CD4-positive, CD25-positive, alpha-beta regulatory T cell (primary cell): ENCODE results near the gene PTGES2. TPM values are rescaled to one million over a fixed set of nuclear protein-coding genes. Genes with fewer than 3 reads are reported as not detected.

Experiments
- ATAC-seq, 2 donors: fragments of 150-1000 bp; cut with Tn5 transposase; one replicate each; pipeline ENCODE4 v1.10.0; 2021; ENCODE audit warnings: low read depth in 2 of 2, moderate number of reproducible peaks in 2 of 2, moderate library complexity in 1 of 2
- DNase-seq, 3 donors: peaks; one replicate each; pipeline versions ENCODE4 v3.0.0 to v3.0.0-alpha.2; 2012 to 2022; ENCODE audit warnings: mixed read lengths in 1 of 3
- H3K27ac ChIP-seq: one replicate; pipeline ENCODE4 v1.7.0; 2013; ENCODE audit warnings: mild to moderate bottlenecking, low read length; ENCODE audit not compliant: insufficient read depth, poor library complexity, severe bottlenecking
- H3K27me3 ChIP-seq: one replicate; pipeline ENCODE4 v1.7.0; 2013; ENCODE audit warnings: low read length; ENCODE audit not compliant: control insufficient read depth, insufficient read depth
- H3K36me3 ChIP-seq: one replicate; pipeline ENCODE4 v1.7.0; 2013; ENCODE audit warnings: mild to moderate bottlenecking, low read length, moderate library complexity; ENCODE audit not compliant: control insufficient read depth, insufficient read depth
- H3K4me1 ChIP-seq: 2 replicates; pipeline ENCODE4 v1.7.0; 2013; ENCODE audit warnings: mild to moderate bottlenecking, low read length; ENCODE audit not compliant: insufficient read depth, control insufficient read depth, poor library complexity, severe bottlenecking
- H3K4me3 ChIP-seq: one replicate; pipeline ENCODE4 v1.7.0; 2013; ENCODE audit warnings: low read depth, mild to moderate bottlenecking, low read length, moderate library complexity
- H3K9me3 ChIP-seq, 2 experiments: 1 replicate in 1 of 2; 2 replicates in 1 of 2; pipeline ENCODE4 v1.7.0; 2013; ENCODE audit warnings: low read length in 2 of 2, mild to moderate bottlenecking in 1 of 2, moderate library complexity in 1 of 2; ENCODE audit not compliant: control insufficient read depth in 2 of 2
- H3K27ac Mint-ChIP-seq, 3 donors: one replicate each; pipeline ENCODE4 v1.8.0; 2020 to 2022; ENCODE audit warnings: mild to moderate bottlenecking in 3 of 3, mixed read lengths in 3 of 3, moderate library complexity in 2 of 3
- H3K27me3 Mint-ChIP-seq: one replicate; pipeline ENCODE4 v1.8.0; 2022; ENCODE audit warnings: mild to moderate bottlenecking, mixed read lengths
- H3K36me3 Mint-ChIP-seq: one replicate; pipeline ENCODE4 v1.8.0; 2020; ENCODE audit warnings: mixed read lengths
- H3K4me1 Mint-ChIP-seq, 4 donors: one replicate each; pipeline ENCODE4 v1.8.0; 2020 to 2022; ENCODE audit warnings: mixed read lengths in 4 of 4, mild to moderate bottlenecking in 1 of 4
- H3K4me3 Mint-ChIP-seq, 4 donors: one replicate each; pipeline ENCODE4 v1.8.0; 2020 to 2022; ENCODE audit warnings: mild to moderate bottlenecking in 4 of 4, mixed read lengths in 4 of 4, moderate library complexity in 3 of 4
- H3K9me3 Mint-ChIP-seq, 7 donors: one replicate each; pipeline ENCODE4 v1.8.0; 2020 to 2022; ENCODE audit warnings: mixed read lengths in 7 of 7, mild to moderate bottlenecking in 3 of 7, moderate library complexity in 2 of 7
- polyA plus RNA-seq, 4 donors: library from polyadenylated mRNA; unstranded; fragments of 300-500 nt; fragmentation: Illumina TruSeq; gene quantifications; one replicate each; pipeline ENCODE4 v1.2.3, GENCODE V29; 2021
- total RNA-seq: library from RNA; stranded (reverse); gene quantifications from one replicate; pipeline ENCODE4 v1.2.3, GENCODE V29; 2022

The PTGES2 gene
- total and polyA plus RNA-seq, 5 donors from 2014 or later, result 33.8 to 48.6 (median 38.0) TPM

GRCh38 chr9:128109050-128109709, 18.3 kb downstream of the PTGES2 start:
- Histone ChIP-seq H3K27me3 (no peaks in the 10 kb centered on the region), H3K36me3 (peaks cover 41% of the 10 kb centered on the region), H3K4me1 (no peaks in the 10 kb centered on the region), H3K27ac (no peak overlapping the region), H3K9me3 (no peaks in the 10 kb centered on the region), H3K4me3 (no peak overlapping the region)
- ATAC-seq (no peak), DNase-seq (no peak)
- H3K36me3 Mint-ChIP-seq, result peaks cover 14% of the 10 kb centered on the region
- H3K4me3 Mint-ChIP-seq, result no peak overlapping the region
- peak overlapping the region; percentile 6 to 83 (median 43) for H3K27ac Mint-ChIP-seq
- peaks cover 0 to 10% (median 5%) of the 10 kb centered on the region in 4 donors for H3K4me1 Mint-ChIP-seq
- H3K9me3 Mint-ChIP-seq, result no peaks in the 10 kb centered on the region
- no peaks in the 10 kb centered on the region for H3K27me3 Mint-ChIP-seq

GRCh38 chr9:128108269-128109049, 19.1 kb downstream of the PTGES2 start:
- ATAC-seq, result no peak
- H3K9me3 ChIP-seq, result no peaks in the 10 kb centered on the region
- H3K36me3 ChIP-seq, result peaks cover 45% of the 10 kb centered on the region
- Mint-ChIP-seq H3K36me3 (peaks cover 18% of the 10 kb centered on the region), H3K4me1 (peaks cover 0 to 14% (median 10%) of the 10 kb centered on the region in 4 donors), H3K4me3 (no peak overlapping the region), H3K9me3 (no peaks in the 10 kb centered on the region), H3K27me3 (no peaks in the 10 kb centered on the region), H3K27ac (no peak overlapping the region)
- DNase-seq, result no peak
- no peak overlapping the region for H3K27ac ChIP-seq
- H3K4me3 ChIP-seq, result no peak overlapping the region
- H3K4me1 ChIP-seq, result no peaks in the 10 kb centered on the region
- H3K27me3 ChIP-seq, result no peaks in the 10 kb centered on the region

GRCh38 chr9:128107468-128108268, 19.9 kb downstream of the PTGES2 start:
- Histone ChIP-seq H3K4me3 (no peak overlapping the region), H3K27ac (no peak overlapping the region), H3K27me3 (no peaks in the 10 kb centered on the region), H3K36me3 (peaks cover 52% of the 10 kb centered on the region), H3K9me3 (no peaks in the 10 kb centered on the region), H3K4me1 (no peaks in the 10 kb centered on the region)
- no peak for DNase-seq
- H3K27ac Mint-ChIP-seq, result peak overlapping the region in 2 of 3 donors; percentile 5 to 18
- no peaks in the 10 kb centered on the region for H3K9me3 Mint-ChIP-seq
- ATAC-seq, result no peak
- H3K4me1 Mint-ChIP-seq, result peaks cover 0 to 22% (median 15%) of the 10 kb centered on the region in 4 donors
- no peak overlapping the region for H3K4me3 Mint-ChIP-seq
- peaks cover 22% of the 10 kb centered on the region for H3K36me3 Mint-ChIP-seq
- no peaks in the 10 kb centered on the region for H3K27me3 Mint-ChIP-seq

- Mint-ChIP-seq H3K27ac (no peak overlapping the region), H3K4me3 (no peak overlapping the region), H3K36me3 (peaks cover 28% of the 10 kb centered on the region), H3K27me3 (no peaks in the 10 kb centered on the region), H3K4me1 (peaks cover 0 to 24% (median 17%) of the 10 kb centered on the region in 4 donors), H3K9me3 (no peaks in the 10 kb centered on the region)
- Histone ChIP-seq H3K36me3 (peaks cover 58% of the 10 kb centered on the region), H3K9me3 (no peaks in the 10 kb centered on the region), H3K27me3 (no peaks in the 10 kb centered on the region), H3K4me1 (no peaks in the 10 kb centered on the region), H3K4me3 (no peak overlapping the region), H3K27ac (no peak overlapping the region)
- ATAC-seq, result no peak
- no peak for DNase-seq
These were observed 20.5 kb downstream of the PTGES2 start for GRCh38 chr9:128106940-128107467.

GRCh38 chr9:128106181-128106939, 21.2 kb downstream of the PTGES2 start:
- peaks cover 63% of the 10 kb centered on the region for H3K36me3 ChIP-seq
- H3K36me3 Mint-ChIP-seq, result peaks cover 32% of the 10 kb centered on the region
- H3K9me3 ChIP-seq, result no peaks in the 10 kb centered on the region
- no peaks in the 10 kb centered on the region for H3K4me1 ChIP-seq
- no peak overlapping the region for H3K4me3 Mint-ChIP-seq
- H3K4me1 Mint-ChIP-seq, result peaks cover 0 to 27% (median 18%) of the 10 kb centered on the region in 4 donors
- H3K9me3 Mint-ChIP-seq, result no peaks in the 10 kb centered on the region
- no peak for ATAC-seq
- H3K27me3 ChIP-seq, result no peaks in the 10 kb centered on the region
- no peaks in the 10 kb centered on the region for H3K27me3 Mint-ChIP-seq
- no peak overlapping the region for H3K27ac Mint-ChIP-seq
- H3K4me3 ChIP-seq, result no peak overlapping the region
- no peak for DNase-seq
- no peak overlapping the region for H3K27ac ChIP-seq

- Mint-ChIP-seq H3K4me1 (peaks cover 0 to 31% (median 18%) of the 10 kb centered on the region in 4 donors), H3K36me3 (peaks cover 36% of the 10 kb centered on the region), H3K27ac (no peak overlapping the region)
These were observed 21.9 kb downstream of the PTGES2 start for GRCh38 chr9:128105538-128106175.

More at GRCh38 chr9:128105538-128106175, 21.9 kb downstream of the PTGES2 start:
- Histone ChIP-seq H3K27me3 (no peaks in the 10 kb centered on the region), H3K4me1 (no peaks in the 10 kb centered on the region), H3K36me3 (peaks cover 70% of the 10 kb centered on the region), H3K4me3 (no peak overlapping the region), H3K27ac (no peak overlapping the region), H3K9me3 (no peaks in the 10 kb centered on the region)
- H3K9me3 Mint-ChIP-seq, result no peaks in the 10 kb centered on the region
- no peaks in the 10 kb centered on the region for H3K27me3 Mint-ChIP-seq
- no peak overlapping the region for H3K4me3 Mint-ChIP-seq
- DNase-seq (no peak), ATAC-seq (no peak)
